HT-29 (cell line): Measurements from ENCODE around the gene CACNA1I. TPM values are rescaled to one million over a fixed set of nuclear protein-coding genes. Genes with fewer than 3 reads are reported as not detected.

Experiments
- DNase-seq: peaks from one replicate; pipeline ENCODE4 v3.0.0-alpha.2; 2015; ENCODE audit warnings: low spot score
- total RNA-seq: library from RNA; depleted of rRNA; stranded (reverse); fragments of >200 nt; shearing (Covaris generic); gene quantifications from 2 replicates; pipeline ENCODE4 v1.2.3, GENCODE V29; 2014

The CACNA1I gene
- total RNA-seq, 1 experiment from 2014 or later: 0.03 TPM

DNA sequence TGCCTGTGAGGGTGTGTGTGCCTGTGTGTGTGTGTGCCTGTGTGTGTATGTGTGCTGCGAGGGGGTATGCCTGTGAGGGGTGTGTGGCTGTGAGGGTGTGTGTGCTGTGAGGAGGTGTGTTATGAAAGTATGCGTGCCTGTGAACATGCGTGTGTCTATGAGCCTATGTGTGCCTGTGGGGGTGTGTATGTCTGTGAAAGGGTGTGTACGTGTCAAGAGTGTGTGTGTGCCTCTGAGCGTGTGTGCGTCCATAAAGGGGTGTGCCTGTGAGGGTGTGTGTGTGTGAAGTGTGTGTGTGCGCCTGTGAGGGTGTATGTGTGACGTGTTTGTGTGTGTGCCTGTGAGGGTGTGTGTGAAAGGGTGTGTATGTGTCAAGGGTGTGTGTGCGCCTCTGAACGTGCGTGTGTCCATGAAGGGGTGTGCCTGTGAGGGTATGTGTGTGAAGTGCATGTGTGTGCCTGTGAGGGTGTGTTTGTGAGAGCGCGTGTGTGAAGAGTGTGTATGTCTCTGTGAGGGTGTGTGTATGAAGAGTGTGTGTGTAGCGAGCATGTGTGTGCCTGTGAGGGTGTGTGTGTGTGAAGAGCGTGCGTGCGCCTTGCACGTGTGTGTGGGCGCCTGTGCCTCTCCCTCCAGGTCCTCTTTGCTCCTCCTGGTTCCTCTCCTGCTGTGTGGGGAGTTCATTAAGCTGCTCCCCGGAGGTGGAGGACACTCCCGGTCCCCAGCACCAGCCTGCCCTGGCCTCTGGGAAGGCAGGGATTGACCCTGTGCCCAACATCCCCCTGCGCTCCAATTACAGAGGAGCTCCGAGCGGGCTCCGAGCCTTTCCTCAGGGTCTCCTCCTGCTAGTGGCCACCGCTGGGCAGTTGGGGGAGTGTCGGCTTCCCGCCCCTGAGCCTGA is 53.3 kb downstream of the CACNA1I start:
- no peak for DNase-seq

GRCh38 chr22:39624501-39624821 is 53.9 kb downstream of the CACNA1I start:
- no peak for DNase-seq

DNA sequence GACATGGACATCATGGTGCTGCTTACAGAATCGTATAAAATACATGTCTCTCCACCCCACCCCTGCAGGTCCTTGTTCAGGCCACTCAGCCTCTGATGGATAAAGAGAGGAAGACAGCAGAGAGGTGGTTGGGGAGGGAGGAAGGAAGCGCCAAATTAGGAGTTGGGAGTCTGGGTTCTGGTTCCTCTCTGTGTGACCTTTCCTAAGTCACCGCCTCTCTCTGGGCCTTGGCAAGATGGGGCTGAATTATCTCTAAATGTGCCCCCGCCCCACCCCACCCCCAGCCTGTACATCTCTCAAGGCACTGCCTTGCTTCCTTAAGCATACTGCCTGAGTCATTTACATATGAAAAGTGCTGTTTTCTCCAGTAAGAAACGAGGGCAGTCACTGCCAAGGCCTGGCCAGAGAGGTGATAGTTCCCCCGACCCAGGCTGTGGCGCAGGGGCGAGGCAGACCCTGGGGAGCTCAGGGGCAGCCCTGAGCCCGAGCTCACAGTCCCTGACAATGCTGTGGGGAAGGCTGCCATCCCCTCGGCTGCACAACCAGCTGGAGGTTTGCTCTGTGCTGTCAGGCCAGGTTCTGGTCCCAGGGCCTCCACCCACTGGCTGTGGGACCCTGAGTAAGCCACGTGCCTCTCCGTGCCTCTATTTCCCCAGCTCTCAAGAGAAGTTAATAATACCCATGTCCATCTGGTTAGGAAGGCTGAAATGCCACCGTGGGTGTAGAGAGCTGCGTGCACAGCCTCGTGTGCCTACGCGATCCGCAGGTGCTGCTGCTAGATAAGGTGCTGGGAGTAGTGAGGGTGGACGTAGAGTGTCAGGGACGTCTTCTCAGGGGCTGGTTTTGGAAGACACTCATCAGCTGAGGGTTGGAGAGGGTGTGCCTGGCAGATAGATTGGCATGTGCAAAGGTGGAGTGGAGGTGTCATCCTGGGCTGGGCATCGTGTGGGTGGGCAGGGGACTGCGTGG is 55.3 kb downstream of the CACNA1I start:
- no peak for DNase-seq

GRCh38 chr22:39627208-39627607 is 56.7 kb downstream of the CACNA1I start:
- DNase-seq: no peak

DNA sequence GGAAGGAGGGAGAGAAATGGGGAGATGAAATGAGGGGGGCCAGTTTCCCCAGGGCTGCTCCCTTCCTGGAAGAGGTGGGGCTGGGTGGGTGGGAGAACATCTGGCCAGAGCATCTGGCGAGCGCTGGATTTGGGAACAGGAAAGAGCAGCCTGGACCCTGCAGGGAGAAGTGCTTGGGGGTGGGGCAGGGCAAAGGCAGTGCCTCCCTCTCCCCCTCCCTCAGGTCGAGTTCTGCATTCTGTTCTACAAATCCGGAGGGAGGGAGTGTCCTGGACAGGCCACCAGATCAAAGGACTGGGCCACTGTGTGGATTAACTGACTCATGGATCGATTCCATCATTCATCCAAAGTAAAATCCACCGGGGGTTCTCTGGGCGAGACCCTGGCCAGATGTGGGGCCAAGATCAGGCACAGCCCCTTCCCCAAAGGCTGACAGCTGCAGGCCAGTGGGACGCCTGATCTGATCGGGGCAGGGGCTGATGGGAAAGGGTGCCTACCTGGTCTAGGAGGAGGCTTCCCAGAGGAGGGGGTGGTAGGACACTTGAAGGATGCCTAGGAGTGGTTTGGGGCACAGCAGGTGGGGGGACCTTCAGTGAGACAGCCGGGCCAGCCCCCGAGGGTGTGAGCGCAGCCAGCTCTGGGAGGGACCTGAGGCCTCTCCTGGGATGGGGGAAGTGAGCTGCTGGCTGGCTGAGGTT is 57.5 kb downstream of the CACNA1I start:
- DNase-seq: no peak

GRCh38 chr22:39628563-39629080 is 58.1 kb downstream of the CACNA1I start:
- DNase-seq: no peak

DNA sequence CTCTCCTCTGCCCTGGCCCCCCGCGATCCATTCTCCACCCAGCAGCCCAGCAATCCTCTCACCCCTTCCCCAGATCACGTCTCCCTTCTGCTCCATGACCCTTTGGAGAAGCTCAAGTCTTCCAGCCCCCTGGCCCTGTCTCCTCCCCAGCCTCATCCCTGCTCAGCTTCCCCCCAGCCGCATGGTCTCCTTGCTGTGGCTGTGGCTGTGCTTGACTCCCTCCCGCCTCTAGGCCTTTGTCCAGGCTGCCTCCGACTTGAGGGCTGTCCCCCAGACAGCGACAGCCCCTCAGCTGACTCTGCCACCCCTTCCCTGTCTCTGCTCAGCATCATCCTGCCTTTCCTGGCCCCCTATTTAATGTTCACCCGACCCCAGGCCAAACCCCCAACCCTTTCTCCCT is 59.3 kb downstream of the CACNA1I start:
- no peak for DNase-seq

DNA sequence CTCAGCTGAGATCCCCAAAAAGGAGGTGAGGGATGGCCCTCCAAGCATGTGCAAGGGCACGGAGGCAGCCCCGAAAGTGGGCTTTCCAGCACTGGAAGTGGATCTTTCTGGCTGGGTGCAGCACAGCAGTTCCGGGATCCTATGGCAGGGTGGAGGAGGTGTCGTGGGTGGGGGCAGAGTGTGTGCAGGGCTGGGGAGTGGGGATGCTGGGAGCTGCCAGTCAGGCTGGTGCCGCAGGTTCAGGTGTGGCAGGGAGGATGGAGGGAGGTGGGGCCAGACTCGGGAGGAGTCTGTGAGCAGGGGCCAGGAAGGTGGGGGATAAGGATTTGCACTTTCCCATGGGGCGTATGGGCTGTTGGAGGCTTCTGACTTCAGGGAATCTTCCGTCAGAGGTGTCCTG is 60.2 kb downstream of the CACNA1I start:
- DNase-seq: no peak

DNA sequence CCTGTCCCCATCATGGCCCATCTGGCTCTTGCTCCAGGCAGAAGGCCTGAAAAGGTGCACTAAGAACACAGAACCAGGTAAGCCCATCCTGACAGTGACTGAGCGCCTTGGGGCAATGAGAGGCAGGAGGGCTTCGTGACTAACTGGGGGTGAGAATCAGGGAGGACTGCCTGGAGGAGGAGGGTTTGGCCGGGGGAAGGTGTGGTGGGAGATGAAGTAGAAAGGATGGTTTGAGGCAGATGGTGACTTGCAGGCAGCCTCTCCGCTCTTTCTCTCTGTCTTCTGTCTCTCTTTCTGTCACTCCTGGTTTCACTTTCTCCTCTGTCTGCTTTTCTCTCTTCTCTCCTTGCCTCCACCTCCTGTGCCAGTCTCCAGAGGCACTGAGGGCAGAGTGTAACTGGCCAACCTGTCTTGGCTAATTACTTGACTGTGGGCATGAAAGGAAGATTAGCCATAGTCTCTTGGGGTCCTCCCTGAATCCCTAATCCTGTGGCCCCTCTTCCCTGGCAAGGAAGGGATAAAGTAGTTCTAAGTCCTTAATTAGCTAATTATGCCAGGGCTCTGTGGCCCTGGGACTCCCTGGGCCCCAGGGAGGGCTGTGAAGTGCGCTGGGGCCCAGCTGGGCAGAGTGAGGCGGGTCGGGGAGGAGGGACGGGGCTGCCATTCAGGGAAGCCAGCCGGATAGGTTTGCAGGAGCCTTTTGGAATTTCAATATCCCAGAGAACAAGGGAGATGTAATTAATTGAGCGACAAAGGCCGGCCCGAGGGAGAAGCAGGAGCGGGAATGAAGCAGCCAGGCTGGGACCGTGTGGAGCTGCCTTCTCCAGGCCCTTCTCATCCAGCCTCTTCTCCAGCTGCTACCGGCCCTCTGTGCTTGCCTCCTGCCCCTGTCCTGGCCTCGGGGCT is 61.1 kb downstream of the CACNA1I start:
- no peak for DNase-seq

GRCh38 chr22:39634530-39635405 is 64.2 kb downstream of the CACNA1I start:
- peak; percentile 88 for DNase-seq

DNA sequence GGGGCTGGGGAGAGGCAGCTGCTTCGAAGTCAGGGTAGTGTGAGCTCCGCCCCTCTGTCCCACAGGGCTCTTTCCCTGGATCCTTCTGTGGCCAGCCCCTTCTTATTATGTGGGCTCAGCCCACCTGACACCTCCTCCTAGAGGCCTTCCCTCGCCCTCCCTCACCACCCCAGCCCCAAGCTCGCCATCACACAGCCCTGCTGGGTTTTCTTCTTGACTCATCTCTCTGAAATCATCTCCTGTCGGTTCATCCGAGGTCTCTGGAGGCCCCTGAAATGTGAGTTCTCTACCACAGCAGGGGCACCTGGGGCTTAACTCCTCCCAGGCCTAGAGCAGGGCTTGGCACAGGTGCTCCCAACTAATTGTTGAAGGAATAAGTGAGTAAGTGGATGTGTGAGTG is 65.2 kb downstream of the CACNA1I start:
- DNase-seq: no peak

DNA sequence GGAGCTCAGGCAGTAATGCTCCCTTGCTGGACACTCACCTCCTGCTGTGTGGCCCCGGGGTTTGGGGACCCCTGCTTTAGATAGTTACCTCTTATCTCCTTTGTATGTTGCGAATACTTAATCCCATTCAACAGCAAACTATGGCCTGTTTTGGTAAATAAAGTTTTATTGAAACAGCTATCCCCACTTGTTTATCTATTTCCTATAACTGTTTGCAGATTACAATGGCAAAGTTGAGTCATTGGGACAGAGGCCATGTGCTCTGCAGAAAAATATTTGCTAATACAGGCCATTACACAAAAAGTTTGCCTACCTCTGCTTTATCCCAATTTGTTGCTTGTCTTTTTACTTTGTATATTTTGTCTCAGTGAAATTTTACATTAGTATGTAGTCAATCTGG is 68.4 kb downstream of the CACNA1I start:
- no peak for DNase-seq

- DNase-seq: no peak
Observed at GRCh38 chr22:39641660-39642310, 71.2 kb downstream of the CACNA1I start.

GRCh38 chr22:39643311-39644083 is 72.9 kb downstream of the CACNA1I start:
- DNase-seq: no peak

- no peak for DNase-seq
Observed at GRCh38 chr22:39645532-39645931, 75.0 kb downstream of the CACNA1I start.

DNA sequence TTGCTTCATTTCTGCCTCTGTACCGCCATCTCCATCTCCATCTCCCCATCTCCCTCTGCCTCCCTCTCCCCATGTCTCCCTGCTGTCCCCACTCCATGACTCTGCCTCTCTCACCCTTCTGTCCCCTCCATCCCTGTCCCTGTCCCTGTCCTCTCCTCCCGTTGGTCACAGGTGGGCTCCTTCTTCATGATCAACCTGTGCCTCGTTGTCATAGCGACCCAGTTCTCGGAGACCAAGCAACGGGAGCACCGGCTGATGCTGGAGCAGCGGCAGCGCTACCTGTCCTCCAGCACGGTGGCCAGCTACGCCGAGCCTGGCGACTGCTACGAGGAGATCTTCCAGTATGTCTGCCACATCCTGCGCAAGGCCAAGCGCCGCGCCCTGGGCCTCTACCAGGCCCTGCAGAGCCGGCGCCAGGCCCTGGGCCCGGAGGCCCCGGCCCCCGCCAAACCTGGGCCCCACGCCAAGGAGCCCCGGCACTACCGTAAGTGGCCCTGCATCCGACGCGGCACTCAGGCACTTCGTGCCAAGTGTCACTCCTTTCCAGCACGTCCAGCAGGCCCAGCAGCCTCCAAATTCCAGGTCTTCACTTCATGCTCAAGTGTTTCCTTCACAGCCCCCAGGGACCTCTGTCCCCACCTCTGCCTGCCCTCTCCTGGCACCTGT is 76.0 kb downstream of the CACNA1I start:
- no peak for DNase-seq

GRCh38 chr22:39647836-39648629 is 77.5 kb downstream of the CACNA1I start:
- DNase-seq: no peak
